Ovary (tissue), 9 donors: ENCODE data around the gene EFEMP2. TPM values are rescaled to one million over a fixed set of nuclear protein-coding genes. Genes with fewer than 3 reads are reported as not detected.
A peak's percentile ranks its signal among the peaks of the same experiment; 100 is the strongest.

Experiments
- DNase-seq, 5 donors: peaks; one replicate each; pipeline ENCODE4 v3.0.0-alpha.2; 2019 to 2020
- H3K27ac ChIP-seq, 2 donors: fragments of 200-600 bp; one replicate each; pipeline versions ENCODE4 v1.5.1 to v1.8.0; 2019 to 2022
- H3K27me3 ChIP-seq: fragments of 200-600 bp; one replicate; pipeline ENCODE4 v1.8.0; 2022
- H3K36me3 ChIP-seq: fragments of 200-600 bp; sonication (generic); one replicate; pipeline ENCODE4 v1.5.1; 2019
- H3K4me1 ChIP-seq: one replicate; pipeline ENCODE4 v1.8.1; 2013; ENCODE audit warnings: mild to moderate bottlenecking, moderate library complexity; ENCODE audit not compliant: insufficient read depth
- H3K4me3 ChIP-seq: fragments of 200-600 bp; sonication (generic); one replicate; pipeline ENCODE4 v1.5.1; 2017
- H3K9me3 ChIP-seq, 2 donors: fragments of 200-600 bp in 1 of 2; sonication (generic) in 1 of 2; one replicate each; pipeline versions ENCODE4 v1.5.1 to v1.8.1; 2013 to 2019; ENCODE audit warnings: mild to moderate bottlenecking in 1 of 2, moderate library complexity in 1 of 2
- CTCF ChIP-seq, 3 donors: fragments of 450-650 bp in 2 of 3; fragments of 200-600 bp in 1 of 3; IDR thresholded peaks; one replicate each; pipeline versions ENCODE4 v1.5.1 to v1.8.0; 2016 to 2022; ENCODE audit warnings: antibody characterized with exemption in 3 of 3, mild to moderate bottlenecking in 1 of 3
- EP300 ChIP-seq: sonication (generic); formaldehyde crosslinking; IDR thresholded peaks from one replicate; pipeline ENCODE4 v1.6.1; 2017; ENCODE audit warnings: antibody characterized with exemption
- POLR2A ChIP-seq: fragments of 450-650 bp; IDR thresholded peaks from one replicate; pipeline ENCODE4 v1.6.1; 2017; ENCODE audit warnings: antibody characterized with exemption, mild to moderate bottlenecking, moderate library complexity
- WGBS, 3 donors: extraction: QIAGEN DNeasy Blood & Tissue Kit in 1 of 3; methylation state at CpG; one replicate each; pipeline versions ENCODE4 v1.1.5 to v1.1.7; 2013 to 2017; 5-methylcytosine and 5-hydroxymethylcytosine counted together
- intact Hi-C, 4 donors: fragments of 100-400 bp; cut with DNase I; formaldehyde crosslinking; loops; one replicate each; pipeline versions ENCODE4 v1.11.0 to v1.15.1; 2022 to 2023
- polyA plus RNA-seq, 2 donors: library from polyadenylated mRNA; stranded (reverse); fragments of 200-250 nt in 1 of 2; fragments of 350-450 nt in 1 of 2; fragmentation: Illumina TruSeq in 1 of 2; extraction: RNeasy Lipid Tissue Mini Kit (QIAGEN cat#74804) in 1 of 2; gene quantifications; one replicate each; pipeline ENCODE4 v1.2.3, GENCODE V29; 2013 to 2014
- total RNA-seq, 7 donors: library from RNA; depleted of rRNA in 2 of 7; stranded (reverse); fragments of >200 nt in 2 of 7; fragmentation: NEBNext Ultra II Directional in 3 of 7; extraction: Animal tissue kit (Norgen Biotek cat#: 25700) in 3 of 7; gene quantifications; one replicate each; pipeline versions ENCODE4 v1.1.0 to v1.2.4, GENCODE V29; 2016 to 2023
- donor health status: DM: no; HTN: no; CAD: no; lungs with moderate emphysema.
- donor health status: DM: no; HTN: no; CAD: no.
- donor health status: Bipolar disorder and iron deficiency.
- donor health status: DM: yes; HTN: yes; CAD: no.
- donor health status: DM: no; HTN: no; CAD: no.
- donor health status: DM: yes; HTN: yes; CAD: no.

Gene EFEMP2
- total and polyA plus RNA-seq, 9 donors, result 46.6 to 172 (median 132) TPM

GRCh38 chr11:65887723-65888162 lies 15.1 kb upstream of the EFEMP2 start:
- DNase-seq, result peak in 1 of 5 donors; percentile 42
- WGBS, 3 donors, result 2 to 4% (median 3%) methylated on average over 18 to 23 of the region's 23 CpGs
- H3K27me3 ChIP-seq, result no peaks in the 10 kb centered on the region
- H3K27ac ChIP-seq, result peak overlapping the region; percentile 60 to 95
- no peaks in the 10 kb centered on the region for H3K36me3 ChIP-seq
- TF ChIP-seq CTCF (IDR thresholded peaks at IDR 0.05) (no peak), POLR2A (no peak), EP300 (no peak)
- intact Hi-C loops, result loop anchor here in 2 of 4 donors (2.0 to 10.0 kb wide), 4 partner anchors 31 to 1227 kb away; partner anchors contain the start of genes SART1 (in 2 of the 2), C11orf68 (in 1 of the 2), DRAP1 (in 1 of the 2) and KDM2A (in 1 of the 2)
- no peaks in the 10 kb centered on the region for H3K9me3 ChIP-seq
- peak overlapping the region; percentile 55 for H3K4me3 ChIP-seq
- H3K4me1 ChIP-seq, result peaks cover 17% of the 10 kb centered on the region

- DNase-seq, result peak in 4 of 5 donors; percentile 34 to 71 (median 61)
- intact Hi-C loops, result loop anchor here in 2 of 4 donors (5.0 to 10.0 kb wide), 3 partner anchors 75 to 1228 kb away; partner anchors contain the start of genes SART1 (in 2 of the 2) and KDM2A (in 1 of the 2)
- no peak for TF ChIP-seq EP300
- TF ChIP-seq POLR2A, result no peak
- TF ChIP-seq CTCF (IDR thresholded peaks at IDR 0.05), result no peak
- 71 to 73% (median 71%) methylated on average over 14 of the region's 14 CpGs for WGBS, 3 donors
- Histone ChIP-seq H3K4me1 (peaks cover 11% of the 10 kb centered on the region), H3K9me3 (no peaks in the 10 kb centered on the region), H3K27ac (peak overlapping the region in 1 of 2 donors; percentile 95), H3K36me3 (no peaks in the 10 kb centered on the region), H3K4me3 (peak overlapping the region; percentile 55), H3K27me3 (no peaks in the 10 kb centered on the region)
These were observed 14.5 kb upstream of the EFEMP2 start for GRCh38 chr11:65886826-65887722.

GRCh38 chr11:65885808-65886536 lies 13.4 kb upstream of the EFEMP2 start:
- Histone ChIP-seq H3K27ac (no peak overlapping the region), H3K9me3 (no peaks in the 10 kb centered on the region), H3K4me1 (peaks cover 7% of the 10 kb centered on the region), H3K27me3 (no peaks in the 10 kb centered on the region), H3K36me3 (no peaks in the 10 kb centered on the region), H3K4me3 (no peak overlapping the region)
- WGBS, 3 donors, result 84 to 94% (median 93%) methylated on average over 12 of the region's 12 CpGs
- TF ChIP-seq POLR2A, result no peak
- TF ChIP-seq EP300, result no peak
- no peak for TF ChIP-seq CTCF (IDR thresholded peaks at IDR 0.05)
- no peak for DNase-seq
- intact Hi-C loops, result loop anchor here in 2 of 4 donors (2.0 to 10.0 kb wide), 4 partner anchors 76 to 1229 kb away; partner anchors contain the start of genes SART1 (in 2 of the 2) and KDM2A (in 1 of the 2)

GRCh38 chr11:65885231-65885630 lies 12.6 kb upstream of the EFEMP2 start:
- 84 to 90% (median 89%) methylated on average over 7 of the region's 7 CpGs for WGBS, 3 donors
- DNase-seq, result no peak
- no peak overlapping the region for H3K27ac ChIP-seq
- TF ChIP-seq POLR2A (no peak), EP300 (no peak), CTCF (IDR thresholded peaks at IDR 0.05) (no peak)
- H3K4me1 ChIP-seq, result peaks cover 7% of the 10 kb centered on the region
- H3K4me3 ChIP-seq, result no peak overlapping the region
- no peaks in the 10 kb centered on the region for H3K9me3 ChIP-seq
- intact Hi-C loops, result loop anchor here in 2 of 4 donors (2.0 to 10.0 kb wide), 4 partner anchors 77 to 1230 kb away; partner anchors contain the start of genes SART1 (in 2 of the 2) and KDM2A (in 1 of the 2)
- no peaks in the 10 kb centered on the region for H3K27me3 ChIP-seq
- H3K36me3 ChIP-seq, result no peaks in the 10 kb centered on the region
